Fibroblast of pulmonary artery (primary cell): Measurements from ENCODE around the gene SGCA.
A peak's percentile ranks its signal among the peaks of the same experiment; 100 is the strongest.

Experiments
- DNase-seq: peaks from one replicate; pipeline ENCODE4 v3.0.0-alpha.2; 2010; ENCODE audit warnings: low read depth
- H3K4me3 ChIP-seq: replicated peaks from 2 replicates; pipeline ENCODE4 v1.5.1; 2011; ENCODE audit warnings: low read depth, mild to moderate bottlenecking, control low read depth, low read length, moderate library complexity
- TF ChIP-seq, protein P1 (sequence below): IDR thresholded peaks from 2 replicates; pipeline ENCODE4 v1.5.1; 2011; ENCODE audit warnings: mild to moderate bottlenecking, control low read depth, low read length, inconsistent platforms; ENCODE audit errors: missing control alignments

Gene SGCA

DNA sequence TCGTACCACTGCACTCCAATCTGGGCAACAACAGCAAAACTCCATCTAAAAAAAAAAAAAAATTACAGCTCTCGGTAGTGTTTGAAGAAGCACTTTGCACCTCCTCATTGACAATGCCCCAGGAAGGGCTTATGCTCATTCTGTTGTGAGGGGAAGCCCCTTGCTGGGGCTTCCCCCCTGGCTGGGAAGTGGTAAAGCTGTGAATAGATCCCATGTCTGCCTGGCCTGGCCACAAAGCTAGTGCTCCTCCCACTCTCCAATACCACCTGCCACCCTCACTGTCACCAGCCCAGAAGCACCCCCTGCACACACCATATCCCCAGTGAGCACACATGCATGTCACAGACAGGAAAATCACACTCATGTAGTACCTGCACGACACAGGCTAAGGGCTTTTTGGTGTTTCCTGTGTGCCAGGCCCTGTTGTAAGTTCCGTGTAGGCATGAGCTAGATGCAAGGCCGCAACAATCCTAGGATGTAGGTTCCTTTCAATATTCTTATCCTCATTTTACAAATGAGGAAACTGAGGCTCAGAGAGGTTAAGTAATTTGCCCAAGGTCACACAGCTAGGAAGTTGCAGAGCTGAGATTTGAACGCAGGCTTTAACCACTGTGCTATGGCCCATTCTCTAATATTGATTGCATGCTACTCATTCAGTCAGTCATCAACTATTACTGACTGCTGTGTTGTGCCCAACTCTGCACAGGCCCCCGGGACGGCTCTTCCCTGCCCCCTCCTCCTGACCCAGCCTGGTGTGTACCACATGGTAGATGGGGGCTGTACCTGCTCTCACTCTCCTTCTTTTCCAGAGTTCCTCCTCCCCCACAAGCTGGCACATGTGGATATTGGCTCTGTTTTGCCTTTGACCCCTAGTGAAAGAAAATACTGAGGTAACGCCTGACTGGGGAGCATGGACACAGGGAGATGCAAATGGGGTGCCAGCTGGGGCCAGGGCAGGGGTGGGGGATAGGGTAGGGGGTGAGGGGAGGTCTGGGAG lies 47.5 kb downstream of the SGCA start:
- TF ChIP-seq, protein P1, sequence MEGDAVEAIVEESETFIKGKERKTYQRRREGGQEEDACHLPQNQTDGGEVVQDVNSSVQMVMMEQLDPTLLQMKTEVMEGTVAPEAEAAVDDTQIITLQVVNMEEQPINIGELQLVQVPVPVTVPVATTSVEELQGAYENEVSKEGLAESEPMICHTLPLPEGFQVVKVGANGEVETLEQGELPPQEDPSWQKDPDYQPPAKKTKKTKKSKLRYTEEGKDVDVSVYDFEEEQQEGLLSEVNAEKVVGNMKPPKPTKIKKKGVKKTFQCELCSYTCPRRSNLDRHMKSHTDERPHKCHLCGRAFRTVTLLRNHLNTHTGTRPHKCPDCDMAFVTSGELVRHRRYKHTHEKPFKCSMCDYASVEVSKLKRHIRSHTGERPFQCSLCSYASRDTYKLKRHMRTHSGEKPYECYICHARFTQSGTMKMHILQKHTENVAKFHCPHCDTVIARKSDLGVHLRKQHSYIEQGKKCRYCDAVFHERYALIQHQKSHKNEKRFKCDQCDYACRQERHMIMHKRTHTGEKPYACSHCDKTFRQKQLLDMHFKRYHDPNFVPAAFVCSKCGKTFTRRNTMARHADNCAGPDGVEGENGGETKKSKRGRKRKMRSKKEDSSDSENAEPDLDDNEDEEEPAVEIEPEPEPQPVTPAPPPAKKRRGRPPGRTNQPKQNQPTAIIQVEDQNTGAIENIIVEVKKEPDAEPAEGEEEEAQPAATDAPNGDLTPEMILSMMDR, result no peak
- no peak for DNase-seq
- H3K4me3 ChIP-seq, result no peak overlapping the region

DNA sequence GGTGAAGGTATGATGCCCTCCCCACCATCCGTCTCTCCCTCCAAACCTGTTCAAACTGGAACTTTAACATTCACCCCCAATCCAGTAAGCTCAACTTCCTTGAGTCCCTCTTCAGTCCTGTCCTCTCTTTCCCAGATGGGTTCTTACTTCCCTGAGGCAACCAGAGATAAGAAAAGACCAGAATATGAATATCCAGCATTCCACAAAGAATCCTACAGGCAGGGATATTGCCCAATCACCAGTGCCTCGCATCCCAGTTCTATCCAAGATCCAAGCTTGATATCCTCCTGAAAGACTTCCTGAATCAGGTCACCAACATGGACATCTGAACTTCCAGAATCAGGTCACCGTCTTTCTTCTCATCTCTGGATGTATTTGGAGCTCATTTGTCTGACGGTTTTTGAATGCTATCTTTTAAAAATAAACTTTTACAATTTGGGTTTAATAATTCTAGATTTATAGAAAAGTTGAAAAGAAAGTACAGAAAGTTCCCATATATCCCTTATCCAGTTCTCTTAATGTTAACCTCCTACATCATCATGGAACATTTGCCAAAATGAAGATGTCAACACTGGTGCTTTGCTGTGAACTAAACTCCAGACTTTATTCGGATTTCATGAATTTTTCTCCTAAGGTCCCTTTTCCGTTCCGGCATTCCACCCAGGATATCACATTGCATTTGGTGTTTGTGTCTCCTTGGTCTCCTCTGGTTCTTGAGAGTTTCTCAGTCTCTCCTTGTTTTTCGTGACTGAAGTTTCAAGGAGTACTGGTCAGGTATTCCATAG lies 49.4 kb downstream of the SGCA start:
- TF ChIP-seq, protein P1, result no peak
- H3K4me3 ChIP-seq, result no peak overlapping the region
- peak; percentile 58 for DNase-seq

DNA sequence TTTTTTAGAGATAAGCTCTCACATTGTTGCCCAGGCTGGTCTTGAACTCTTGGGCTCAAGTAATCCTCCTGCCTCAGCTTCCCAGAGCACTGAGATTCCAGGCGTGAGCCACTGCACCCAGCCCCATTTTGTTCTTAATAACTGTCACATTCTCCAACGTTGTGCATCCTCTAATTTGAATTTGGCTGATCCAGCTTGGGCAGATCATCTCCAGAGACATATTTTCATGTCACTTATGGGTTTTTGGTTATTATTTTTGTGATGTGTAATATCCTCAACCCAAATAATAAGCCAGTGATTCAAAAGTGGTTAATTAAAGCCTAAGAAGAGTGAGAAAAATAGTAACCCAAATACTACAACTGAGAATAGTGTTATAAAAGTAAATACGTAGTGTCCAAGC lies 51.8 kb downstream of the SGCA start:
- DNase-seq, result no peak
- TF ChIP-seq, protein P1, result no peak
- H3K4me3 ChIP-seq, result no peak overlapping the region

DNA sequence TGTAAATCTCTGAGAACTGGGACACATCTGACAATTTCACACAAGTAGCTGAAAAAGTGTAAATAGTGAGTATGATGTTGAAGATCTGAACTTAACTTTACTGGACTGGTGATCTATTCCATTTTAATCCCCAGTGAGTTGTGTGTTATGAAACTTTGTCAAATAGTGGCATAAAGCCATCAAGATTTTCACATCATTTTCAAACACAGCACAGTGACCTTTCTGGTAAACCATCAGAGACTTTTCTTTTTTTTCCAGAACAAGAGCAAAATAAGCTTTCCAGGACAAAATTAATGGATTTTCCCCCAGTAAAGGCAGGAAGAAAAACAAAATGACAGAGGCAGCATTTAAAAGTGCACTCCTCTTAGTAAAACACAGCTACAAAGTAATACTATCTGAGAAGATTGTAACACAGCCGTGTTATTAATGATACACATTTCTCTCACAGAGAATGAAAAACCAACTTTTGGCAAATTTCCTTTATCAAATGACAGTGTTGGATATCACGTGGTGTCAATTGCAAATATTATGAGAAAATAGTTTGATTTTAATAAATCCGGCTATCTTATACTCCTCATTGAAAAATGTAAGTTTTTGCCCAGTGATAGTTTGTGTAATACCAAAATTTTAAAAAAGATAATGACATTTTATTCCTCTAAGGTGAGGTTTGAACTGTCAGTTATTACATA lies 52.4 kb downstream of the SGCA start:
- DNase-seq, result peak; percentile 58
- no peak overlapping the region for H3K4me3 ChIP-seq
- TF ChIP-seq, protein P1, result no peak

DNA sequence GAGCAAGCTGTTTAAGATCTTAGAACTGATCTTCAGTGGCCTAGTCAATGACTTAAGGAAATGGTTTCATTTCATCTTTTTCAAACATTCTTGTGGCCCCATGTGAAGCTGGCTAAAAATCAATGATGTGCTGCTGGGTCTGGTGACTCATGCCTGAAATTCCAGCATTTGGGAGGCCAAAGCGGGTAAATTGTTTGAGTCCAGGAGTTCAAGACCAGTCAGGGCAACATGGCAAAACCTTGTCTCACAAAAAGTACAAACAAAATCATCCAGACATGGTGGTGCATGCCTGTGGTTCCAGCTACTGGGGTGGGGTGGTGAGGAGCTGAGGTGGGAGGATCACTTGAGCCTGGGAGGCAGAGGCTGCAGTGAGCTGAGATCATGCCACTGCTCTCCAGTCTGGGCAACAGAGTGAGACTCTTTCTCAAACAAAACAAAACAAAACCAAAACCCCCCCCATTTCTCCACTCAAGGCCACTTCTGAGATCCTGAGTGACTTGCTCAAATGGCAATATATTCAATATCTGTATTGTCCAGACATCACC lies 53.0 kb downstream of the SGCA start:
- TF ChIP-seq, protein P1, result no peak
- no peak overlapping the region for H3K4me3 ChIP-seq
- peak; percentile 92 for DNase-seq

DNA sequence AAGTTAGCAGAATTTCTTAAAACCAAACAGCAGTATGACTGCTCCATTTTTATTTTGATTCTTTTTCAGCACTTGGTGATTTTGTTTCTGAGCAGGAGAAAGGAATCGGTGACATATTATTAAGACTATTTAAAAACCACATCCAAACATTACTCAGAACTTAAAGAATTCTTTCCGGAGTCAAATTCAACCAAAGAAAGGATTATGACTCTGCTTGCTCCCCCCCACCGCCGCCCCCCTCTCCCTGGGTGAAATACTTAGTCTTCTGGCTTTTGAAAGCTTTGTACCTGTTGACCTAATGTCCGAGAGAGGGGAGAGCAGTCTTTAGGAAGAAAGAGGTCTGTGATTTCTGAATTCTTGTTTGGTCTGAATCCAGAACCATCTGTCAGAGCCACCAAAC lies 53.5 kb downstream of the SGCA start:
- H3K4me3 ChIP-seq, result peak overlapping the region; percentile 4
- TF ChIP-seq, protein P1, result no peak
- peak; percentile 78 for DNase-seq
